GM12878 (cell line): ENCODE results near the gene DHRS12. TPM values are rescaled to one million over a fixed set of nuclear protein-coding genes. Genes with fewer than 3 reads are reported as not detected.

Experiments
- ATAC-seq: fragments of 200-7000 bp; cut with Tn5 transposase; 3 replicates; pipeline ENCODE4 v1.9.1; 2020; ENCODE audit warnings: mild to moderate bottlenecking, moderate library complexity
- BruUV-seq: library from RNA; stranded (reverse); fragments of 400-500 nt; replicated peaks from 2 replicates; lab custom pipeline; 2021; lab: Mats Ljungman, UMichigan
- CTCF ChIA-PET: fragments of 300-600 bp; sonication (Branson Sonifier 250); formaldehyde crosslinking; extraction: SDS; loops from one replicate; lab custom pipeline; 2021; ENCODE audit warnings: inconsistent platforms; lab: Yijun Ruan, JAX
- POLR2A ChIA-PET: fragments of 350-600 bp; formaldehyde crosslinking; extraction: SDS; loops from one replicate; lab custom pipeline; 2021; ENCODE audit warnings: inconsistent platforms; lab: Charles Lee
- RAD21 ChIA-PET: fragments of 300-600 bp; sonication (Branson Sonifier 250); formaldehyde crosslinking; loops from one replicate; lab custom pipeline; 2023; ENCODE audit warnings: antibody characterized with exemption; ENCODE audit not compliant: unreplicated experiment; lab: Charles Lee
- SMC1A ChIA-PET: fragments of 300-600 bp; sonication (Branson Sonifier 250); formaldehyde crosslinking; loops from one replicate; lab custom pipeline; 2023; ENCODE audit not compliant: unreplicated experiment, uncharacterized antibody; lab: Charles Lee
- DNase-seq: peaks from one replicate; pipeline ENCODE4 v3.0.0-alpha.2; 2011; ENCODE audit warnings: low read depth, low spot score
- FAIRE-seq: peaks from 3 replicates; lab custom pipeline; 2011; peaks lifted over from hg19 to GRCh38; lab: Jason Lieb, UNC
- H2AFZ ChIP-seq: 2 replicates; pipeline ENCODE4 v1.6.0; 2011; ENCODE audit warnings: low read depth, low read length, control low read depth; ENCODE audit not compliant: control insufficient read depth
- H3K27ac ChIP-seq: 2 replicates; pipeline ENCODE4 v1.5.1; 2011; ENCODE audit warnings: control low read depth; ENCODE audit not compliant: control insufficient read depth, insufficient read depth
- H3K27me3 ChIP-seq, 2 experiments: replicated peaks in 1 of 2; 2 replicates each; pipeline versions ENCODE4 v1.6.0 to v1.6.1; 2011; ENCODE audit warnings: low read length in 1 of 2; ENCODE audit not compliant: control insufficient read depth in 2 of 2, insufficient read depth in 2 of 2
- H3K36me3 ChIP-seq, 2 experiments: 2 replicates each; pipeline ENCODE4 v1.5.1; 2011; ENCODE audit warnings: low read length in 1 of 2; ENCODE audit not compliant: control insufficient read depth in 2 of 2, insufficient read depth in 2 of 2
- H3K4me1 ChIP-seq: 2 replicates; pipeline ENCODE4 v1.6.1; 2011; ENCODE audit warnings: mild to moderate bottlenecking, low read length, moderate library complexity, mixed read lengths; ENCODE audit not compliant: control insufficient read depth, insufficient read depth
- H3K4me2 ChIP-seq: 2 replicates; pipeline ENCODE4 v1.6.0; 2011; ENCODE audit warnings: control low read depth; ENCODE audit not compliant: control insufficient read depth, insufficient read depth
- H3K4me3 ChIP-seq: fragments of 200-600 bp; sonication (generic); 2 replicates; pipeline ENCODE4 v1.5.1; 2016
- H3K79me2 ChIP-seq: 2 replicates; pipeline ENCODE4 v1.6.0; 2011; ENCODE audit warnings: low read length; ENCODE audit not compliant: control insufficient read depth, insufficient read depth
- H3K9ac ChIP-seq: 2 replicates; pipeline ENCODE4 v1.8.0; 2011; ENCODE audit warnings: low read length, control low read depth, mixed read lengths; ENCODE audit not compliant: control insufficient read depth, insufficient read depth
- H3K9me3 ChIP-seq: replicated peaks from 3 replicates; pipeline ENCODE4 v1.5.1; 2011; ENCODE audit warnings: mild to moderate bottlenecking, low read length; ENCODE audit not compliant: control insufficient read depth, insufficient read depth
- H4K20me1 ChIP-seq: 2 replicates; pipeline ENCODE4 v1.6.0; 2011; ENCODE audit not compliant: control insufficient read depth, insufficient read depth
- ASH2L ChIP-seq: fragments of 300-600, 200-600 bp; sonication (generic); IDR thresholded peaks from 2 replicates; pipeline ENCODE4 v1.6.1; 2017; ENCODE audit warnings: low read depth, mild to moderate bottlenecking, borderline replicate concordance
- CHD4 ChIP-seq: fragments of 200-600 bp; sonication (generic); IDR thresholded peaks from 2 replicates; pipeline ENCODE4 v1.6.1; 2016; ENCODE audit warnings: mild to moderate bottlenecking
- CREB1 ChIP-seq: IDR thresholded peaks from 2 replicates; pipeline ENCODE4 v1.6.1; 2012; ENCODE audit warnings: low read depth, mild to moderate bottlenecking, inconsistent platforms
- E2F8 ChIP-seq: fragments of 450-650 bp; IDR thresholded peaks from 2 replicates; pipeline ENCODE4 v1.6.1; 2018; ENCODE audit warnings: mild to moderate bottlenecking, low read depth, moderate library complexity; ENCODE audit not compliant: partially characterized antibody
- MXI1 ChIP-seq: fragments of 150-350 bp; IDR thresholded peaks from 2 replicates; pipeline ENCODE4 v1.6.1; 2011; ENCODE audit warnings: low read depth, mild to moderate bottlenecking, inconsistent platforms, low read length, improper control_type of control experiment
- RBBP5 ChIP-seq: fragments of 200-600 bp; sonication (generic); conservative IDR thresholded peaks from 2 replicates; pipeline ENCODE4 v1.6.1; 2016
- REST ChIP-seq: IDR thresholded peaks from 2 replicates; pipeline ENCODE4 v1.6.1; 2012; ENCODE audit warnings: mild to moderate bottlenecking, low read depth, low read length
- TCF7 ChIP-seq: IDR thresholded peaks from 2 replicates; pipeline ENCODE4 v1.6.1; 2014; ENCODE audit warnings: antibody characterized with exemption, borderline replicate concordance
- USF1 ChIP-seq: IDR thresholded peaks from 2 replicates; pipeline ENCODE4 v1.6.1; 2011; ENCODE audit warnings: borderline replicate concordance, low read depth, mild to moderate bottlenecking, moderate library complexity, mixed read lengths, low read length; ENCODE audit not compliant: insufficient read depth; ENCODE audit errors: extremely low read length
- ZNF217 ChIP-seq: fragments of 450-650 bp; IDR thresholded peaks from 2 replicates; pipeline ENCODE4 v1.6.1; 2017; ENCODE audit warnings: antibody characterized with exemption, mild to moderate bottlenecking
- WGBS: methylation state at CpG from one replicate; pipeline ENCODE4 v1.1.6; 2016; ENCODE audit warnings: low lambda C conversion rate; ENCODE audit not compliant: insufficient replicate concordance, insufficient coverage; ENCODE audit errors: missing lambda C conversion rate; 5-methylcytosine and 5-hydroxymethylcytosine counted together
- in situ Hi-C: fragments of 300-500 bp; cut with MboI; formaldehyde crosslinking; loops from 9 replicates; pipeline ENCODE4 v1.14.3; 2018; ENCODE audit warnings: mixed read lengths
- intact Hi-C: fragments of 100-400 bp; cut with micrococcal nuclease; formaldehyde crosslinking; loops from one replicate; pipeline ENCODE4 v1.14.2; 2022; ENCODE audit not compliant: unreplicated experiment
- polyA plus RNA-seq, 11 experiments: library from polyadenylated mRNA; depleted of rRNA in 4 of 11; unstranded in 6 of 11; stranded (reverse) in 5 of 11; fragments of >200 nt; fragmentation: Nextera tagmentation in 4 of 11; fragmentation: Illumina TruSeq in 1 of 11; extraction: Ambion mirVana in 4 of 11; extraction: Trizol in 1 of 11; gene quantifications; 1 replicate in 1 of 11; 2 replicates in 10 of 11; pipeline versions ENCODE4 v1.2.1 to v1.2.3, GENCODE V29; 2011 to 2016; ENCODE audit warnings: inconsistent platforms in 2 of 11, missing spikeins in 2 of 11, low read depth in 1 of 11
- total RNA-seq, 4 experiments: library from RNA; depleted of rRNA in 3 of 4; stranded (reverse); fragments of >200 nt in 3 of 4; fragmentation: Illumina TruSeq in 1 of 4; extraction: Trizol in 1 of 4; gene quantifications; 2 replicates each; pipeline versions ENCODE4 v1.2.1 to v1.2.3, GENCODE V29; 2013 to 2021

The DHRS12 gene
- total and polyA plus RNA-seq, 10 of the 15 experiments (the other 5 are each of a cell fraction or from before 2014, with no cell fraction given): 2.9 to 11.3 (median 8.2) TPM

- ATAC-seq (no peak), DNase-seq (no peak), FAIRE-seq (no peak)
- H3K36me3 ChIP-seq: no peaks in the 10 kb centered on the region
- 81% methylated on average over 9 of the region's 9 CpGs for WGBS
- H3K79me2 ChIP-seq: no peaks in the 10 kb centered on the region
- ChIA-PET RAD21 (interaction anchor here (1.5 kb wide), 1 partner anchor 14 kb away, joined by 8 read pairs; no protein-coding TSS in a partner anchor), CTCF (interaction anchor here (1.6 to 3.5 kb wide), 3 partner anchors 10 to 19 kb away, joined by 5 to 14 read pairs (median 12); no protein-coding TSS in a partner anchor), POLR2A (interaction anchor here (1.0 kb wide), 1 partner anchor 330 kb away, joined by 3 read pairs; no protein-coding TSS in a partner anchor), SMC1A (interaction anchor here (0.8 to 1.5 kb wide), 4 partner anchors 11 to 658 kb away, joined by 3 to 10 read pairs (median 6); no protein-coding TSS in a partner anchor)
- H4K20me1 ChIP-seq: no peaks in the 10 kb centered on the region
- H3K4me1 ChIP-seq: peaks cover 5% of the 10 kb centered on the region; the same call in 1 of the 2 replicates
- H3K4me3 ChIP-seq: no peak overlapping the region
- in situ Hi-C loops: no loop called here
- H2AFZ ChIP-seq: no peak overlapping the region
- H3K9ac ChIP-seq: no peak overlapping the region
- no TSS peak for BruUV-seq
- H3K9me3 ChIP-seq: no peaks in the 10 kb centered on the region
- TF ChIP-seq TCF7 (no peak), USF1 (no peak), ASH2L (no peak), E2F8 (no peak), REST (no peak), RBBP5 (no peak), MXI1 (no peak), ZNF217 (no peak), CREB1 (no peak), CHD4 (no peak)
- H3K27me3 ChIP-seq: no peaks in the 10 kb centered on the region
- H3K27ac ChIP-seq: no peak overlapping the region
- H3K4me2 ChIP-seq: no peak overlapping the region
- intact Hi-C loops: no loop called here
Observed at GRCh38 chr13:51783428-51784094, 20.4 kb downstream of the DHRS12 start.
